SU-DHL-6 (cell line): ENCODE data around the gene ONECUT3.

Experiments used
- CTCF ChIP-seq: fragments of 200-600 bp; sonication (generic); IDR thresholded peaks from one replicate; pipeline ENCODE4 v1.5.1; 2017; ENCODE audit warnings: antibody characterized with exemption, mild to moderate bottlenecking, low read length, moderate library complexity; ENCODE audit not compliant: insufficient read depth, poor library complexity, severe bottlenecking
- EZH2phosphoT487 ChIP-seq: fragments of 200-600 bp; sonication (generic), shearing (Covaris generic); conservative IDR thresholded peaks from 2 replicates; pipeline ENCODE4 v1.6.1; 2018; ENCODE audit warnings: mild to moderate bottlenecking, antibody characterized with exemption, low read length, moderate library complexity, mixed read lengths

- TF ChIP-seq CTCF (no peak), EZH2phosphoT487 (no peak)
These were observed 27.9 kb upstream of the ONECUT3 start for GRCh38 chr19:1725100-1726064.
